HepG2 (cell line): Measurements from ENCODE around the gene TK1. TPM values are rescaled to one million over a fixed set of nuclear protein-coding genes. Genes with fewer than 3 reads are reported as not detected.

Experiments
- CHD4 ChIP-seq: fragments of 200-600 bp; sonication (generic); IDR thresholded peaks from 2 replicates; pipeline ENCODE4 v1.7.0; 2017; ENCODE audit warnings: mild to moderate bottlenecking, low read length, borderline replicate concordance
- HNF1B ChIP-seq: sonication (generic); formaldehyde crosslinking; IDR thresholded peaks from 2 replicates; pipeline ENCODE4 v1.5.1; 2020; ENCODE audit warnings: mild to moderate bottlenecking, moderate library complexity, missing genetic modification reagents
- MAZ ChIP-seq, 2 experiments: sonication (generic) in 1 of 2; formaldehyde crosslinking in 1 of 2; IDR thresholded peaks; 2 replicates each; pipeline versions ENCODE4 v1.5.0 to v1.6.1; 2012 to 2020; ENCODE audit warnings: low read depth in 2 of 2, mild to moderate bottlenecking in 2 of 2, borderline replicate concordance in 1 of 2, improper control_type of control experiment in 1 of 2, low read length in 1 of 2, missing genetic modification reagents in 1 of 2, moderate library complexity in 1 of 2
- NR2F2 ChIP-seq: IDR thresholded peaks from 2 replicates; pipeline ENCODE4 v1.6.1; 2012; ENCODE audit warnings: low read depth, inconsistent platforms, borderline replicate concordance
- PPARG ChIP-seq: conservative IDR thresholded peaks from 2 replicates; pipeline ENCODE4 v1.6.1; 2016; ENCODE audit warnings: missing biosample characterization, missing genetic modification reagents
- TEAD2 ChIP-seq: sonication (generic); formaldehyde crosslinking; IDR thresholded peaks from 2 replicates; pipeline ENCODE4 v1.9.0; 2021; ENCODE audit warnings: missing genetic modification reagents
- TMF1 ChIP-seq: sonication (generic); formaldehyde crosslinking; IDR thresholded peaks from 2 replicates; pipeline ENCODE4 v1.8.1; 2022; ENCODE audit warnings: low read depth, missing genetic modification reagents
- YY1 ChIP-seq: IDR thresholded peaks from 2 replicates; pipeline ENCODE4 v1.6.1; 2011; ENCODE audit warnings: low read length, low read depth, moderate library complexity, mild to moderate bottlenecking; ENCODE audit not compliant: insufficient read depth, insufficient replicate concordance
- ZNF33B ChIP-seq: sonication (generic); formaldehyde crosslinking; IDR thresholded peaks from 2 replicates; pipeline ENCODE4 v1.5.1; 2020; ENCODE audit warnings: mild to moderate bottlenecking, missing genetic modification reagents
- ZNF629 ChIP-seq: sonication (generic); formaldehyde crosslinking; conservative IDR thresholded peaks from 2 replicates; pipeline ENCODE4 v1.5.0; 2020; ENCODE audit warnings: missing genetic modification reagents
- ZNF75D ChIP-seq: sonication (generic); formaldehyde crosslinking; IDR thresholded peaks from 2 replicates; pipeline ENCODE4 v1.8.1; 2023; ENCODE audit warnings: missing genetic modification reagents, mild to moderate bottlenecking, borderline replicate concordance
- ZNF768 ChIP-seq: sonication (generic); formaldehyde crosslinking; IDR thresholded peaks from 2 replicates; pipeline ENCODE4 v1.4.0; 2020; ENCODE audit warnings: missing genetic modification reagents
- polyA plus RNA-seq, 8 experiments: library from polyadenylated mRNA; depleted of rRNA in 3 of 8; stranded (reverse) in 7 of 8; unstranded in 1 of 8; fragments of >200 nt; fragmentation: Illumina TruSeq in 4 of 8; extraction: Trizol in 4 of 8; gene quantifications; 2 replicates each; pipeline versions ENCODE4 v1.2.1 to v1.2.3, GENCODE V29; 2011 to 2016; ENCODE audit warnings: low read depth in 4 of 8, missing spikeins in 1 of 8, mixed read lengths in 1 of 8; ENCODE audit not compliant: insufficient read depth in 1 of 8
- total RNA-seq, 5 experiments: library from RNA; depleted of rRNA; stranded (reverse); fragments of >200 nt; fragmentation: Illumina TruSeq; extraction: Trizol; gene quantifications; 2 replicates each; pipeline ENCODE4 v1.2.3, GENCODE V29; 2016; ENCODE audit warnings: low read depth in 1 of 5
- TF ChIP-seq, protein P1 (sequence below): sonication (generic); formaldehyde crosslinking; IDR thresholded peaks from 2 replicates; pipeline ENCODE4 v1.5.0; 2020; ENCODE audit warnings: missing genetic modification reagents, mild to moderate bottlenecking, borderline replicate concordance
- TF ChIP-seq, protein P2 (sequence below): IDR thresholded peaks from 2 replicates; pipeline ENCODE4 v1.6.1; 2016; ENCODE audit warnings: low read depth, missing genetic modification reagents, missing compliant biosample characterization
- TF ChIP-seq, protein P3 (sequence below): sonication (generic); formaldehyde crosslinking; conservative IDR thresholded peaks from 2 replicates; pipeline ENCODE4 v1.4.0; 2020; ENCODE audit warnings: missing genetic modification reagents
- TF ChIP-seq, protein P4 (sequence below): IDR thresholded peaks from 2 replicates; pipeline ENCODE4 v1.6.1; 2016; ENCODE audit warnings: missing biosample characterization, missing genetic modification reagents, low read depth

TK1 gene
- total and polyA plus RNA-seq, 2 of the 13 experiments (the other 11 are each of a cell fraction or from before 2014, with no cell fraction given) = 45.0 to 96.0 TPM

- peak; percentile 83 for TF ChIP-seq HNF1B
- TF ChIP-seq, protein P1, sequence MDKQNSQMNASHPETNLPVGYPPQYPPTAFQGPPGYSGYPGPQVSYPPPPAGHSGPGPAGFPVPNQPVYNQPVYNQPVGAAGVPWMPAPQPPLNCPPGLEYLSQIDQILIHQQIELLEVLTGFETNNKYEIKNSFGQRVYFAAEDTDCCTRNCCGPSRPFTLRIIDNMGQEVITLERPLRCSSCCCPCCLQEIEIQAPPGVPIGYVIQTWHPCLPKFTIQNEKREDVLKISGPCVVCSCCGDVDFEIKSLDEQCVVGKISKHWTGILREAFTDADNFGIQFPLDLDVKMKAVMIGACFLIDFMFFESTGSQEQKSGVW (CRISPR knock-in tag) = no peak
- TF ChIP-seq CHD4 = no peak
- TF ChIP-seq ZNF768 (CRISPR knock-in tag) = peak; percentile 75
- TF ChIP-seq, protein P2, sequence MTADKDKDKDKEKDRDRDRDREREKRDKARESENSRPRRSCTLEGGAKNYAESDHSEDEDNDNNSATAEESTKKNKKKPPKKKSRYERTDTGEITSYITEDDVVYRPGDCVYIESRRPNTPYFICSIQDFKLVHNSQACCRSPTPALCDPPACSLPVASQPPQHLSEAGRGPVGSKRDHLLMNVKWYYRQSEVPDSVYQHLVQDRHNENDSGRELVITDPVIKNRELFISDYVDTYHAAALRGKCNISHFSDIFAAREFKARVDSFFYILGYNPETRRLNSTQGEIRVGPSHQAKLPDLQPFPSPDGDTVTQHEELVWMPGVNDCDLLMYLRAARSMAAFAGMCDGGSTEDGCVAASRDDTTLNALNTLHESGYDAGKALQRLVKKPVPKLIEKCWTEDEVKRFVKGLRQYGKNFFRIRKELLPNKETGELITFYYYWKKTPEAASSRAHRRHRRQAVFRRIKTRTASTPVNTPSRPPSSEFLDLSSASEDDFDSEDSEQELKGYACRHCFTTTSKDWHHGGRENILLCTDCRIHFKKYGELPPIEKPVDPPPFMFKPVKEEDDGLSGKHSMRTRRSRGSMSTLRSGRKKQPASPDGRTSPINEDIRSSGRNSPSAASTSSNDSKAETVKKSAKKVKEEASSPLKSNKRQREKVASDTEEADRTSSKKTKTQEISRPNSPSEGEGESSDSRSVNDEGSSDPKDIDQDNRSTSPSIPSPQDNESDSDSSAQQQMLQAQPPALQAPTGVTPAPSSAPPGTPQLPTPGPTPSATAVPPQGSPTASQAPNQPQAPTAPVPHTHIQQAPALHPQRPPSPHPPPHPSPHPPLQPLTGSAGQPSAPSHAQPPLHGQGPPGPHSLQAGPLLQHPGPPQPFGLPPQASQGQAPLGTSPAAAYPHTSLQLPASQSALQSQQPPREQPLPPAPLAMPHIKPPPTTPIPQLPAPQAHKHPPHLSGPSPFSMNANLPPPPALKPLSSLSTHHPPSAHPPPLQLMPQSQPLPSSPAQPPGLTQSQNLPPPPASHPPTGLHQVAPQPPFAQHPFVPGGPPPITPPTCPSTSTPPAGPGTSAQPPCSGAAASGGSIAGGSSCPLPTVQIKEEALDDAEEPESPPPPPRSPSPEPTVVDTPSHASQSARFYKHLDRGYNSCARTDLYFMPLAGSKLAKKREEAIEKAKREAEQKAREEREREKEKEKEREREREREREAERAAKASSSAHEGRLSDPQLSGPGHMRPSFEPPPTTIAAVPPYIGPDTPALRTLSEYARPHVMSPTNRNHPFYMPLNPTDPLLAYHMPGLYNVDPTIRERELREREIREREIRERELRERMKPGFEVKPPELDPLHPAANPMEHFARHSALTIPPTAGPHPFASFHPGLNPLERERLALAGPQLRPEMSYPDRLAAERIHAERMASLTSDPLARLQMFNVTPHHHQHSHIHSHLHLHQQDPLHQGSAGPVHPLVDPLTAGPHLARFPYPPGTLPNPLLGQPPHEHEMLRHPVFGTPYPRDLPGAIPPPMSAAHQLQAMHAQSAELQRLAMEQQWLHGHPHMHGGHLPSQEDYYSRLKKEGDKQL (CRISPR knock-in tag) = 0 out of 2 replicates have a peak, but pooled peaks have one; percentile 35
- TF ChIP-seq TEAD2 (CRISPR knock-in tag) = no peak
- TF ChIP-seq NR2F2 = peak; percentile 43; the same call in 1 of the 2 replicates
- no peak for TF ChIP-seq ZNF629
- peak; percentile 87 for TF ChIP-seq TMF1
- TF ChIP-seq PPARG (CRISPR knock-in tag) = peak; percentile 52; the same call in 1 of the 2 replicates
- TF ChIP-seq, protein P3, sequence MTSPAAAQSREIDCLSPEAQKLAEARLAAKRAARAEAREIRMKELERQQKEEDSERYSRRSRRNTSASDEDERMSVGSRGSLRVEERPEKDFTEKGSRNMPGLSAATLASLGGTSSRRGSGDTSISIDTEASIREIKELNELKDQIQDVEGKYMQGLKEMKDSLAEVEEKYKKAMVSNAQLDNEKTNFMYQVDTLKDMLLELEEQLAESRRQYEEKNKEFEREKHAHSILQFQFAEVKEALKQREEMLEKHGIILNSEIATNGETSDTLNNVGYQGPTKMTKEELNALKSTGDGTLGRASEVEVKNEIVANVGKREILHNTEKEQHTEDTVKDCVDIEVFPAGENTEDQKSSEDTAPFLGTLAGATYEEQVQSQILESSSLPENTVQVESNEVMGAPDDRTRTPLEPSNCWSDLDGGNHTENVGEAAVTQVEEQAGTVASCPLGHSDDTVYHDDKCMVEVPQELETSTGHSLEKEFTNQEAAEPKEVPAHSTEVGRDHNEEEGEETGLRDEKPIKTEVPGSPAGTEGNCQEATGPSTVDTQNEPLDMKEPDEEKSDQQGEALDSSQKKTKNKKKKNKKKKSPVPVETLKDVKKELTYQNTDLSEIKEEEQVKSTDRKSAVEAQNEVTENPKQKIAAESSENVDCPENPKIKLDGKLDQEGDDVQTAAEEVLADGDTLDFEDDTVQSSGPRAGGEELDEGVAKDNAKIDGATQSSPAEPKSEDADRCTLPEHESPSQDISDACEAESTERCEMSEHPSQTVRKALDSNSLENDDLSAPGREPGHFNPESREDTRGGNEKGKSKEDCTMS (CRISPR knock-in tag) = no peak
- TF ChIP-seq MAZ (IDR thresholded peaks at IDR 0.05; ENCODE audit: borderline replicate concordance, low read depth, low read length) = peak; percentile 72; the same call in 1 of the 2 replicates
- peak; percentile 86 for TF ChIP-seq MAZ (CRISPR knock-in tag; IDR thresholded peaks at IDR 0.05; ENCODE audit: low read depth)
- TF ChIP-seq, protein P4, sequence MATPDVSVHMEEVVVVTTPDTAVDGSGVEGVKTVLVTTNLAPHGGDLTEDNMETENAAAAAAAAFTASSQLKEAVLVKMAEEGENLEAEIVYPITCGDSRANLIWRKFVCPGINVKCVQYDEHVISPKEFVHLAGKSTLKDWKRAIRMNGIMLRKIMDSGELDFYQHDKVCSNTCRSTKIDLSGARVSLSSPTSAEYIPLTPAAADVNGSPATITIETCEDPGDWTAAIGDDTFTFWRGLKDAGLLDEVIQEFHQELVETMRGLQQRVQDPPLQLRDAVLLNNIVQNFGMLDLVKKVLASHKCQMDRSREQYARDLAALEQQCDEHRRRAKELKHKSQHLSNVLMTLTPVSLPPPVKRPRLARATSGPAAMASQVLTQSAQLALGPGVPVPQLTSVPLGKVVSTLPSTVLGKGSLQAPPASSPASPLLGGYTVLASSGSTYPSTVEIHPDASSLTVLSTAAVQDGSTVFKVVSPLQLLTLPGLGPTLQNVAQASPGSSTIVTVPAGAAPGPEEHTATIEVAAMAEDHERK = peak; percentile 87
- no peak for TF ChIP-seq ZNF75D
- TF ChIP-seq ZNF33B (CRISPR knock-in tag) = no peak
- peak; percentile 92 for TF ChIP-seq YY1
Measured at GRCh38 chr17:78214016-78214705, 27.3 kb upstream of the TK1 start, which contains the start of gene BIRC5 (continued).
